ENCODE data around the gene DIO1.

DIO1 gene

DNA sequence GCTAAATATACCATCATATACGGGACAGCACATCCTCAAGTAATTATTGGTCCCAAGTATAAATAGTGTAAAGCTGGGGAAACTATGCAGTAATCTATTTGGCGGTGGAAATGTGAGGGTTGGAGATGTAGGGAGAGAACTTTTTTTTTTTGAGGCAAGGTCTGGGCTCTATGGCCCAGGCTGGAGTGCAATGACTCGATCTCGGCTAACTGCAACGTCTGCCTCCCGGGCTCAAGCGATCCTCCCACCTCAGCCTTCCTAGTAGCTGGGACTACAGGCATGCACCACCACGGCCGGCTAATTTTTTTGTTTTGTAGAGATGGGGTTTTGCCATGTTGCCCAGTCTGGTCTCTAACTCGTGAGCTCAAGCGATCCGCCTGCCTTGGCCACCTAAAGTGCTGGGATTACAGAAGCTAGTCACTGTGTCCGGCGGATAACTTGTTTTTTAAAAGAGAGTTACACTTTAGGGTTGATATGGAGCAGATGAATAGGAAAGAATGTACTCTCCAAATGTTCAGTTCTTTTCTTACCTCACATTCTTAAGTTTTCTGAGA, 49.6 kb downstream of the DIO1 start:
- TF ChIP-seq, protein P1, sequence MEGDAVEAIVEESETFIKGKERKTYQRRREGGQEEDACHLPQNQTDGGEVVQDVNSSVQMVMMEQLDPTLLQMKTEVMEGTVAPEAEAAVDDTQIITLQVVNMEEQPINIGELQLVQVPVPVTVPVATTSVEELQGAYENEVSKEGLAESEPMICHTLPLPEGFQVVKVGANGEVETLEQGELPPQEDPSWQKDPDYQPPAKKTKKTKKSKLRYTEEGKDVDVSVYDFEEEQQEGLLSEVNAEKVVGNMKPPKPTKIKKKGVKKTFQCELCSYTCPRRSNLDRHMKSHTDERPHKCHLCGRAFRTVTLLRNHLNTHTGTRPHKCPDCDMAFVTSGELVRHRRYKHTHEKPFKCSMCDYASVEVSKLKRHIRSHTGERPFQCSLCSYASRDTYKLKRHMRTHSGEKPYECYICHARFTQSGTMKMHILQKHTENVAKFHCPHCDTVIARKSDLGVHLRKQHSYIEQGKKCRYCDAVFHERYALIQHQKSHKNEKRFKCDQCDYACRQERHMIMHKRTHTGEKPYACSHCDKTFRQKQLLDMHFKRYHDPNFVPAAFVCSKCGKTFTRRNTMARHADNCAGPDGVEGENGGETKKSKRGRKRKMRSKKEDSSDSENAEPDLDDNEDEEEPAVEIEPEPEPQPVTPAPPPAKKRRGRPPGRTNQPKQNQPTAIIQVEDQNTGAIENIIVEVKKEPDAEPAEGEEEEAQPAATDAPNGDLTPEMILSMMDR (IDR thresholded peaks at IDR 0.05; ENCODE audit: low read depth, low read length), result no peak
- DNase-seq (ENCODE audit: extremely low read depth, low read depth), result no peak

DNA sequence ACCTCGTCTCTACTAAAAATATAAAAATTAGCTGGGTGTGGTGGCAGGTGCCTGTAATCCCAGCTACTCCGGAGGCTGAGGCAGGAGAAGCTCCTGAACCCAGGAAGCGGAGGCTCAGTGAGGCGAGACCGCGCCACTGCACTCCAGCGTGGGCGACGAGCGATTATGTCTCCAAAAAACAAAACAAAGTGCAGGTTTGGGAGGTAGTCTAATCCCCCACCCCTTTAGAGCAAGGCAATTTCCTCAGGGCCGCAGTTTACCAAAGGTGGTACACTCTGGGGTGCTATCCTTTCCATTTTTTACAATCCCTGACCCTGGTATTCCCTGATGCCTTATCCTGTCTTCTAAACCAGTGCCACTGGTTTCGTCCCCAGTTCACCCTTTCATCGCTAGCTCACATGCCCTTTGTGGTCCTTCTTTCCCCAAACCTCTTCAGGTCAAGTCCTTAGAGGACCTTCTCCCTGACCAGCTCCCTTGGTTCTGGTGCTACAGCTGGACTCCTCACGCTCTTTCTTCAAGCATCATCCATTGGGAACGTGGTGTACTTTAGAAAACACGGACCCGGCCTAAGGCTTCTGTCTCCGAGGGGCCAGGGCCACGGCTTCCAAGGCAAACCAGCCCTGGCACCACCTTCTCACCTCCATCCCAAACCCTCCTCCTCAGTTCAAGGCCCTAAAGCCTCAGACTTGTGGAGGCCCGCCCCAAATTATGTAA, 50.6 kb downstream of the DIO1 start:
- DNase-seq (ENCODE audit: extremely low read depth, low read depth), result no peak
- TF ChIP-seq, protein P1 (IDR thresholded peaks at IDR 0.05; ENCODE audit: low read depth, low read length), result no peak

DNA sequence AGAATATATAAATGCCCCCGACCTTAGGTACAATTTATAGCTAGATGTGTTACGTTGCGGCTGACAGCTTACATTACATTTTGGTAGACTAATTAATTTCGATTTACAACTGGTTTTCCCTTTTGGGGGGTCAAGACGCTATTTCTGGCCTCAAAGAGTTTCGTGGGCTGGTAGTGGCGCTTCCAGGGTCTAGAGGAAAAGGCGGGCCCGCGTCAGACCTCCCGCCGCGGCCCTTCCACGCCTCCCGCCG, 51.1 kb downstream of the DIO1 start:
- DNase-seq (ENCODE audit: extremely low read depth, low read depth), result no peak
- TF ChIP-seq, protein P1 (IDR thresholded peaks at IDR 0.05; ENCODE audit: low read depth, low read length), result no peak

DNA sequence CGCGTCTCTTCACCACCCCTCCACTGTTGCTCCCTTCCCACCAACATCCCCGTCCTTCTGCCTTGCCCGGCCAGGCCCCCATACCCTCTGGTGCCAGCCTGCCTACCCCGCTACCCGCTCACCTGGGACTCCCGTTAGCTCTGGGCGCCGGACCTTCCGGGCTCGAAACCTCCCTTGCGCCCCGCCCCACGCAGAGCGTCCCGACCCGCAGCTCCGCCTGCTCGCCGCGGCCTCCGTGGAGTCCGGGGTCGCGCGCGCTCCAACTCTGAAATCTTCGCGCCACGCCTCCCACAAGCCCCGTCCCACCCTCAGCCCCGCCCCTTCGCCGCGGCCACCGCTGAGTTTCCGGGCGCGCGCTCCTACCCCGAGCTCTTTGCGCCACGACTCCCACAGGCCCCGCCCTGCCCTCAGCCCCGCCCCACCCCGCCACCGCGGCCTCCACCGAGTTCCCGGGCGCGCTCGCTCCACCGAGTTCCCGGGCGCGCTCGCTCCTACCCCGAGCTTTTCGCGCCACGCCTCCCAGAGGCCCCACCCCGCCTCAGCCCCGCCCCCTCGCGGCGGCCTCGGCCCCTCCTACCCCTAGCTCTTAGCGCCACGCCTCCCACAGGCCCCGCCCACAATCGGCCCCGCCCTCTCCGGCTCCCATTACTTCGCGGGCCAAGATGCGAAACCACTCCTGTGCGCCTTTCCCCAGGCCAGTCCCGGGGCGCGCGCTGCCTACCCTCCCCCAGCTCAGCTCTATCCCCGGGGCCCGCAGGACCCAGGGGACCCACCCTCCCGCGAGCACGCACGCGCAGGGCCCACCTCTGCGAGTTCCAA, 51.7 kb downstream of the DIO1 start, which contains the start of gene IFT25:
Gene IFT25, minus strand, starts transcription at position 267 of the 819 bp plus-strand sequence. CDS start 5,617 bp downstream, outside the sequence.
- peak; percentile 95 for DNase-seq (ENCODE audit: extremely low read depth, low read depth)
- TF ChIP-seq, protein P1 (IDR thresholded peaks at IDR 0.05; ENCODE audit: low read depth, low read length), result no peak

DNA sequence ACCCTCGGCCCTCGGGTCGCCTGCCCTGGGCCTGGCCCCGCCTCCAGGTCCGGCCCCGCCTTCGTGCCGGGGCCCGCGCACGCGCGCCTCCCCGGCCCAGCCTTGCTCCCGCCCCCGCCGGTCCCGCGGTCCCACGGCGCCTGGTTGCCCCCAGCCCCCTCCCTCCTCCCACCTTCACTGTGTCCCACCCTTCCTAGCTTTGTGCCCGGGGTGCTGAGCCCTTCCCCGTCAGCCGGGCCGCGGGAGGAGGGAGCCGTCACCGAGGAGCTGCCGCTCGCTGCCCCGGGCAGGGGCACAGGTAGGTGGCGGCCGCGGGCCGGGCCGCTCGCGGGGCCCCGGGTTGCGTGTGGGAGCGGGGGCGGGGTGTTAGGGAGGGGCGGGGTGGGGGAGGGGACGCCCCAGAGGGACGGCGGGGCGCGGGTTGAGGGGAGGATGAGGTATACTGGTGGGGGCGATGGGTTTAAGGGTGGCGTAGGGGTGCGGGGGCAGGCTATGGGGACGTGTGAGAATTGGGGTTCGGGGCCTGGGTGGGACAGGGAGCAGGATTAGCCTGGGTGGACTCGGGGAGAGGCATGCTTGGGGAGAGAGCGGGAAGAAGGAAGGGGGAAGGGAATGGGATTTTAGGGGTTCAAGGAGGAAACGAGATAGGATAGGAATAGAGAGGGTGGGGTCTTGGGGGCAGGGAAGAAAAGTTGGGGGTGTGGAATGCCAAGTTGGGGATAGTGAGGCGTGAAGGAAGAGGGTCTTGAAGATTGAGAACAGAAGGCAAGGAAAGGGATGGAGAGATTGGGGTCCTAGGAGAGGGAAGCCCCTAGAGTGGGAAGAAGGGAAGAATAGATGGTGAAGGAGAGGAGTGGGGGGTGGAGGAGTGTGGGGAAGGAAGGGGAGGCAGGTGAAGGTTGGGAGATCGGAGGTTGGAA, 52.5 kb downstream of the DIO1 start, which contains the start of gene LRRC42:
Gene LRRC42, plus strand, starts transcription at position 99 of the 920 bp plus-strand sequence. CDS start 5,650 bp downstream, outside the sequence.
- TF ChIP-seq, protein P1 (IDR thresholded peaks at IDR 0.05; ENCODE audit: low read depth, low read length), result peak; percentile 13
- DNase-seq (ENCODE audit: extremely low read depth, low read depth), result no peak

DNA sequence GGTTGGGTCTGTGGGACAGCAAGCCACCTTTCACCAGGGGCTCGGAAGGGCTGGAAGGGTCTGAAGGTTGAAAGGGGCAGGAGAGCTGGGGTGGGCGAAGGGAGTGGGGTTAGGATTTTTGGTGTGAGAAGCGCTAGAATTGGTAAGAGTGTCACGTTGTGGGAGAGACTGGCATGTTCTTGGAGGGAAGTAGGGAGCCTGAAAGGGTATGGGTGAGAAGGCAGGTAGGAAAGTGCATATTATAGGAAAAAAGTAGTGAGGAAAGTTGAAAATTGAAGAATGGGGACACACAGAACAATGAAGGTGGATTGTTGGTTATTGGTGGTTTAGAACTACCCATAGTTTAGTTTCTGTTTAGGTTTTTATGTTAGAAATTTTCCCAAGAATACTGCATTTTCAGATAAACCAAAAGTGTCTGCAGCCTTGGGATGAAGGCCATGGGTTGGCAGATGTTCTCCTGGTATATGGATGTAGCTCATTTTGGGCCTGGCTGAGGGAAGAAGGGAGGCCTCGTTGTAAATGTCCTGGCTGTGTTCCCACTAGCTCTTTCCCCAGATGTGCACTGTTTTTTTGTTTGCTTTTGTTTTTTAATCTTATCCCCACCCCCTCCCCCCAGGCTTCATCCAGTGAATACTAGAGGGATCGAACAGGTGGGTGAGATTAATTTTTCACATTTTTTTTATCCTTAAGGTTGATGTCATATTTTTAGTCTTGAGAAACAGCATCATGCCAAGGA, 53.4 kb downstream of the DIO1 start:
- DNase-seq (ENCODE audit: extremely low read depth, low read depth), result no peak
- TF ChIP-seq, protein P1 (IDR thresholded peaks at IDR 0.05; ENCODE audit: low read depth, low read length), result no peak

Data from AG09319 (cell line).